A549 (cell line): ENCODE measurements around the gene ADAP2.

Source experiments
- CTCF ChIP-seq: fragments of >200 bp; sonication (Bioruptor Twin); formaldehyde crosslinking; IDR thresholded peaks from 3 replicates; pipeline ENCODE4 v1.5.1; 2016
- HDAC2 ChIP-seq: fragments of 200-600 bp; sonication (generic); IDR thresholded peaks from 2 replicates; pipeline ENCODE4 v1.6.1; 2016
- POLR2A ChIP-seq: IDR thresholded peaks from 2 replicates; pipeline ENCODE4 v1.6.1; 2012; ENCODE audit warnings: mild to moderate bottlenecking, low read length
- RARB ChIP-seq: fragments of 250-450 bp; sonication (Bioruptor Pico); IDR thresholded peaks from 2 replicates; pipeline ENCODE4 v1.8.0; 2021; ENCODE audit warnings: mild to moderate bottlenecking, moderate library complexity
- RNF2 ChIP-seq: fragments of 200-600 bp; sonication (generic); IDR thresholded peaks from 2 replicates; pipeline ENCODE4 v1.6.1; 2016; ENCODE audit warnings: low read depth, mild to moderate bottlenecking, antibody characterized with exemption, moderate library complexity, borderline replicate concordance

GRCh38 chr17:30957741-30958140 lies 36.0 kb downstream of the ADAP2 start:
- TF ChIP-seq RNF2 (no peak), RARB (CRISPR knock-in tag) (no peak), POLR2A (no peak), HDAC2 (no peak), CTCF (no peak)
